HCT116 (cell line): ENCODE results near the gene CFAP77. TPM values are rescaled to one million over a fixed set of nuclear protein-coding genes. Genes with fewer than 3 reads are reported as not detected.

ENCODE experiments used
- ATAC-seq: fragments of 200-7000 bp; cut with Tn5 transposase; 2 replicates; pipeline ENCODE4 v1.9.1; 2020; ENCODE audit warnings: mild to moderate bottlenecking, moderate library complexity
- BruUV-seq: library from RNA; stranded (reverse); fragments of 400-500 nt; replicated peaks from 2 replicates; lab custom pipeline; 2021; lab: Mats Ljungman, UMichigan
- CTCF ChIA-PET: fragments of 300-600 bp; sonication (Branson Sonifier 250); formaldehyde crosslinking; loops from one replicate; lab custom pipeline; 2021; ENCODE audit warnings: antibody characterized with exemption; lab: Charles Lee
- POLR2A ChIA-PET: fragments of 300-600, 350-600 bp; sonication (Branson Sonifier 250); formaldehyde crosslinking; loops from one replicate; lab custom pipeline; 2021; ENCODE audit warnings: antibody characterized with exemption; lab: Charles Lee
- RAD21 ChIA-PET, 2 experiments: fragments of 300-600 bp; sonication (Branson Sonifier 250); formaldehyde crosslinking; loops; one replicate each; lab custom pipeline; 2023; ENCODE audit warnings: low total read pairs in 2 of 2; ENCODE audit not compliant: uncharacterized antibody in 2 of 2, unreplicated experiment in 2 of 2, low non-redundant PET in 1 of 2; lab: Charles Lee
- DNase-seq: peaks from one replicate; pipeline ENCODE4 v3.0.0-alpha.2; 2010; ENCODE audit warnings: low read depth, low spot score
- H2AFZ ChIP-seq: fragments of 200-600 bp; shearing (Covaris generic), sonication (generic); 2 replicates; pipeline ENCODE4 v1.6.1; 2017; ENCODE audit warnings: low read depth, mixed run types, mixed read lengths, antibody characterized with exemption, low read length; ENCODE audit not compliant: poor library complexity, severe bottlenecking
- H3K27ac ChIP-seq: 2 replicates; pipeline ENCODE4 v1.5.1; 2012; ENCODE audit warnings: low read depth, low read length
- H3K27me3 ChIP-seq: fragments of 200-600 bp; sonication (generic); 2 replicates; pipeline ENCODE4 v1.6.1; 2016; ENCODE audit warnings: mixed run types, low read length, mixed read lengths; ENCODE audit not compliant: insufficient read depth
- H3K36me3 ChIP-seq, 2 experiments: fragments of 200-500 bp in 1 of 2; fragments of 200-600 bp in 1 of 2; sonication (Bioruptor generic) in 1 of 2; sonication (generic) in 1 of 2; 2 replicates each; pipeline versions ENCODE4 v1.5.1 to v1.6.1; 2014 to 2016; ENCODE audit warnings: low read length in 2 of 2, inconsistent platforms in 1 of 2, mixed read lengths in 1 of 2, mixed run types in 1 of 2; ENCODE audit not compliant: insufficient read depth in 2 of 2, control insufficient read depth in 1 of 2
- H3K4me1 ChIP-seq, 2 experiments: fragments of 200-600 bp in 1 of 2; sonication (generic) in 1 of 2; 2 replicates each; pipeline versions ENCODE4 v1.5.1 to v1.6.1; 2012 to 2017; ENCODE audit warnings: low read length in 2 of 2, inconsistent platforms in 1 of 2, mild to moderate bottlenecking in 1 of 2, mixed read lengths in 1 of 2, mixed run types in 1 of 2, moderate library complexity in 1 of 2; ENCODE audit not compliant: insufficient read depth in 2 of 2, control insufficient read depth in 1 of 2
- H3K4me2 ChIP-seq: fragments of 200-600 bp; sonication (generic); 2 replicates; pipeline ENCODE4 v1.6.1; 2017; ENCODE audit warnings: mixed run types, low read length, mixed read lengths
- H3K4me3 ChIP-seq, 2 experiments: fragments of 200-600 bp in 1 of 2; sonication (generic) in 1 of 2; replicated peaks in 1 of 2; 2 replicates each; pipeline ENCODE4 v1.5.1; 2011 to 2016; ENCODE audit warnings: low read length in 2 of 2, control low read depth in 1 of 2, low read depth in 1 of 2, mild to moderate bottlenecking in 1 of 2, mixed read lengths in 1 of 2, mixed run types in 1 of 2
- H3K79me2 ChIP-seq: fragments of 200-600 bp; sonication (generic); 2 replicates; pipeline ENCODE4 v1.6.1; 2017; ENCODE audit warnings: mild to moderate bottlenecking, mixed run types, low read length, moderate library complexity, mixed read lengths; ENCODE audit not compliant: insufficient read depth
- H3K9ac ChIP-seq: fragments of 200-600 bp; sonication (generic); 2 replicates; pipeline ENCODE4 v1.6.1; 2016; ENCODE audit warnings: low read length, mixed read lengths
- H3K9me2 ChIP-seq: fragments of 200-600 bp; sonication (generic), shearing (Covaris generic); 2 replicates; pipeline ENCODE4 v1.6.1; 2017; ENCODE audit warnings: mixed run types, mild to moderate bottlenecking, moderate library complexity; ENCODE audit not compliant: insufficient read depth
- H3K9me3 ChIP-seq, 2 experiments: fragments of 200-500 bp in 1 of 2; fragments of 200-600 bp in 1 of 2; sonication (Bioruptor generic) in 1 of 2; sonication (generic) in 1 of 2; 2 replicates each; pipeline ENCODE4 v1.6.1; 2014 to 2017; ENCODE audit warnings: low read length in 2 of 2, mixed read lengths in 2 of 2, inconsistent platforms in 1 of 2, low read depth in 1 of 2, mild to moderate bottlenecking in 1 of 2, mixed run types in 1 of 2, moderate library complexity in 1 of 2; ENCODE audit not compliant: control insufficient read depth in 1 of 2, insufficient read depth in 1 of 2
- H4K20me1 ChIP-seq: fragments of 200-600 bp; sonication (generic), shearing (Covaris generic); 2 replicates; pipeline ENCODE4 v1.6.1; 2017; ENCODE audit warnings: mixed run types, mild to moderate bottlenecking, moderate library complexity; ENCODE audit not compliant: insufficient read depth
- CEBPB ChIP-seq: IDR thresholded peaks from 2 replicates; pipeline ENCODE4 v1.6.1; 2012; ENCODE audit warnings: low read depth
- CTCF ChIP-seq, 3 experiments: fragments of 200-600 bp in 1 of 3; sonication (generic) in 1 of 3; IDR thresholded peaks in 2 of 3; conservative IDR thresholded peaks in 1 of 3; 2 replicates each; pipeline ENCODE4 v1.5.1; 2012 to 2017; ENCODE audit warnings: low read depth in 2 of 3, low read length in 2 of 3, antibody characterized with exemption in 1 of 3, borderline replicate concordance in 1 of 3, control low read depth in 1 of 3, mild to moderate bottlenecking in 1 of 3, mixed read lengths in 1 of 3, mixed run types in 1 of 3, moderate library complexity in 1 of 3; ENCODE audit not compliant: insufficient read depth in 1 of 3
- EGR1 ChIP-seq: IDR thresholded peaks from 2 replicates; pipeline ENCODE4 v1.6.1; 2012; ENCODE audit warnings: low read depth
- EZH2 ChIP-seq: fragments of 200-600 bp; sonication (generic); IDR thresholded peaks from 2 replicates; pipeline ENCODE4 v1.6.1; 2017; ENCODE audit warnings: antibody characterized with exemption, mixed run types
- FOSL1 ChIP-seq: IDR thresholded peaks from 2 replicates; pipeline ENCODE4 v1.6.1; 2012; ENCODE audit warnings: low read depth
- JUND ChIP-seq: IDR thresholded peaks from 2 replicates; pipeline ENCODE4 v1.6.1; 2012
- MAX ChIP-seq: IDR thresholded peaks from 2 replicates; pipeline ENCODE4 v1.6.1; 2012
- POLR2A ChIP-seq: IDR thresholded peaks from 2 replicates; pipeline ENCODE4 v1.7.0; 2011; ENCODE audit warnings: borderline replicate concordance; ENCODE audit not compliant: insufficient read depth, insufficient read length; ENCODE audit errors: extremely low read depth
- SIN3A ChIP-seq: IDR thresholded peaks from 2 replicates; pipeline ENCODE4 v1.6.1; 2012; ENCODE audit warnings: low read depth
- SP1 ChIP-seq: IDR thresholded peaks from 2 replicates; pipeline ENCODE4 v1.6.1; 2012; ENCODE audit warnings: low read depth
- SRF ChIP-seq: IDR thresholded peaks from 2 replicates; pipeline ENCODE4 v1.6.1; 2012; ENCODE audit warnings: low read depth
- TCF7L2 ChIP-seq: IDR thresholded peaks from 2 replicates; pipeline ENCODE4 v1.7.0; 2011; ENCODE audit warnings: borderline replicate concordance, inconsistent platforms; ENCODE audit not compliant: insufficient read depth, insufficient read length; ENCODE audit errors: extremely low read depth
- ZBTB33 ChIP-seq: IDR thresholded peaks from 2 replicates; pipeline ENCODE4 v1.6.1; 2011; ENCODE audit warnings: mild to moderate bottlenecking, low read length, moderate library complexity; ENCODE audit not compliant: insufficient replicate concordance; ENCODE audit errors: extremely low read depth
- ZFX ChIP-seq: fragments of 450-650 bp; IDR thresholded peaks from 2 replicates; pipeline ENCODE4 v1.6.1; 2017
- ZNF274 ChIP-seq: fragments of 200-500 bp; sonication (Bioruptor generic); IDR thresholded peaks from 2 replicates; pipeline ENCODE4 v1.6.1; 2014; ENCODE audit warnings: mild to moderate bottlenecking, low read depth, low read length, inconsistent platforms
- intact Hi-C: fragments of 100-400 bp; cut with micrococcal nuclease; formaldehyde crosslinking; loops from 2 replicates; pipeline ENCODE4 v1.10.0; 2022
- total RNA-seq: library from RNA; stranded (reverse); gene quantifications from one replicate; pipeline ENCODE4 v1.2.1, GENCODE V29; 2021; ENCODE audit not compliant: unreplicated experiment

The CFAP77 gene
- total RNA-seq, 1 experiment from 2014 or later = 0.98 TPM

GRCh38 chr9:132585954-132586829 lies 176.2 kb downstream of the CFAP77 start:
- Histone ChIP-seq H3K4me2 (no peak overlapping the region), H3K9me3 (no peaks in the 10 kb centered on the region), H3K27ac (no peak overlapping the region), H4K20me1 (no peaks in the 10 kb centered on the region), H2AFZ (no peak overlapping the region), H3K9ac (no peak overlapping the region), H3K27me3 (no peaks in the 10 kb centered on the region), H3K36me3 (no peaks in the 10 kb centered on the region), H3K79me2 (no peaks in the 10 kb centered on the region), H3K4me3 (no peak overlapping the region), H3K9me2 (no peaks in the 10 kb centered on the region), H3K4me1 (peaks cover 0 to 9% of the 10 kb centered on the region in 2 experiments; a peak in 2 of 4 replicates)
- ATAC-seq (no peak), DNase-seq (no peak)
- no peak for TF ChIP-seq SRF
- no peak for TF ChIP-seq TCF7L2
- no peak for TF ChIP-seq FOSL1
- no peak for TF ChIP-seq JUND
- TF ChIP-seq ZFX = no peak
- no peak for TF ChIP-seq MAX
- no peak for TF ChIP-seq EGR1
- no peak for TF ChIP-seq CEBPB
- TF ChIP-seq POLR2A = no peak
- no peak for TF ChIP-seq SIN3A
- no peak for TF ChIP-seq ZBTB33
- TF ChIP-seq EZH2 = no peak
- TF ChIP-seq SP1 = no peak
- TF ChIP-seq ZNF274 = no peak
- TF ChIP-seq CTCF (IDR thresholded peaks at IDR 0.05 in 2 of 3, conservative IDR thresholded peaks at IDR 0.05 in 1 of 3; ENCODE audit: borderline replicate concordance in 1 of 3, insufficient read depth in 1 of 3, low read depth in 2 of 3, low read length in 2 of 3) = no peak
- intact Hi-C loops = no loop called here
- BruUV-seq = no TSS peak
- ChIA-PET CTCF (no interaction called here), POLR2A (no interaction called here), RAD21 (no interaction called here)
